ENCODE results near the gene THSD4.

The THSD4 gene

GRCh38 chr15:71780115-71780976 lies 665.1 kb downstream of the THSD4 start:
- DNase-seq = peak; percentile 56 to 60

GRCh38 chr15:71781179-71781964 lies 666.1 kb downstream of the THSD4 start:
- no peak for DNase-seq

- DNase-seq = no peak
These were observed 666.6 kb downstream of the THSD4 start for GRCh38 chr15:71781965-71782265.

- no peak for DNase-seq
These were observed 667.3 kb downstream of the THSD4 start for GRCh38 chr15:71782422-71783165.

- DNase-seq = no peak
These were observed 669.4 kb downstream of the THSD4 start for GRCh38 chr15:71784719-71785118.

- no peak for DNase-seq
These were observed 670.7 kb downstream of the THSD4 start for GRCh38 chr15:71785996-71786395.

GRCh38 chr15:71786673-71787072 lies 671.4 kb downstream of the THSD4 start:
- DNase-seq = no peak

- DNase-seq = no peak
These were observed 673.6 kb downstream of the THSD4 start for GRCh38 chr15:71788646-71789579.

GRCh38 chr15:71789616-71790015 lies 674.3 kb downstream of the THSD4 start:
- no peak for DNase-seq

- no peak for DNase-seq
These were observed 674.8 kb downstream of the THSD4 start for GRCh38 chr15:71790081-71790480.

- no peak for DNase-seq
These were observed 676.7 kb downstream of the THSD4 start for GRCh38 chr15:71791975-71792374.

GRCh38 chr15:71792521-71792920 lies 677.2 kb downstream of the THSD4 start:
- no peak for DNase-seq

GRCh38 chr15:71798641-71799040 lies 683.4 kb downstream of the THSD4 start:
- DNase-seq = no peak

- DNase-seq = no peak
These were observed 684.9 kb downstream of the THSD4 start for GRCh38 chr15:71800190-71800589.

- DNase-seq = peak; percentile 51 to 67
These were observed 685.8 kb downstream of the THSD4 start for GRCh38 chr15:71800835-71801745.

- no peak for DNase-seq
These were observed 686.8 kb downstream of the THSD4 start for GRCh38 chr15:71801935-71802655.

- DNase-seq = peak; percentile 28 to 42
These were observed 687.5 kb downstream of the THSD4 start for GRCh38 chr15:71802770-71803169.

GRCh38 chr15:71804226-71804625 lies 689.0 kb downstream of the THSD4 start:
- no peak for DNase-seq

GRCh38 chr15:71804695-71805470 lies 689.6 kb downstream of the THSD4 start:
- no peak for DNase-seq

- no peak for DNase-seq
These were observed 691.2 kb downstream of the THSD4 start for GRCh38 chr15:71806452-71806931.

Data from Kasumi-1 (cell line).